ENCODE data around the gene PDS5A. TPM values are rescaled to one million over a fixed set of nuclear protein-coding genes. Genes with fewer than 3 reads are reported as not detected.

Gene PDS5A
- total and polyA plus RNA-seq, 2 of the 13 experiments (the other 11 are each of a cell fraction or from before 2014, with no cell fraction given) = 31.8 to 57.0 TPM

DNA sequence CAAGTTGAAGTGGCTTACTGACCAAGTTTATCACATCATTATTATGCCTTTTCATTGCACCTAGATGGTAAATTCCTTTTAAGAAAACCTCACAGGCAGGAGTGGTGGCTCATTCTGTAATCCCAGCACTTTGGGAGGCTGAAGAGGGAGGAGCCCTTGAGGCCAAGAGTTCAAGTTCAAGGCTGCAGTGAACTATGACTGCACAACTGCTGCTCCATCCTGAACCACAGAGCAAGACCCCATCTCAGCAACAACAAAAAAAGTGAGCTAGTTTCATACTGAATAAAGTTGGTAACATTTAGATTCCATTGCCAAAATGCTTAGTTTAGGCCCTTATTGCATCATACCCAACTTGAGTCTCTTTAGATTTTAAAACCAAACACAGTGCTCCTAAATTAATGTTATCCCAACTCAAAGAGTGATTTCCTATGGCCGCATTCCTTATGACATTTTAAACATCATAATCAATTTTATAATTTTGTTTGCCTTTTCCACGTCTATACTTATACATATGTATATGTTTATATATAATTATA, 36.0 kb downstream of the PDS5A start (continued):
- peak; percentile 50; the same call in 1 of the 2 replicates for TF ChIP-seq SP5 (CRISPR knock-in tag; IDR thresholded peaks at IDR 0.05; ENCODE audit: borderline replicate concordance, low read depth)
- peak; percentile 62 for TF ChIP-seq RBM22 (optimal IDR thresholded peaks at IDR 0.05; ENCODE audit: low read length)
- TF ChIP-seq SP140L (CRISPR knock-in tag; IDR thresholded peaks at IDR 0.05; ENCODE audit: borderline replicate concordance) = no peak
- TF ChIP-seq, protein P1, sequence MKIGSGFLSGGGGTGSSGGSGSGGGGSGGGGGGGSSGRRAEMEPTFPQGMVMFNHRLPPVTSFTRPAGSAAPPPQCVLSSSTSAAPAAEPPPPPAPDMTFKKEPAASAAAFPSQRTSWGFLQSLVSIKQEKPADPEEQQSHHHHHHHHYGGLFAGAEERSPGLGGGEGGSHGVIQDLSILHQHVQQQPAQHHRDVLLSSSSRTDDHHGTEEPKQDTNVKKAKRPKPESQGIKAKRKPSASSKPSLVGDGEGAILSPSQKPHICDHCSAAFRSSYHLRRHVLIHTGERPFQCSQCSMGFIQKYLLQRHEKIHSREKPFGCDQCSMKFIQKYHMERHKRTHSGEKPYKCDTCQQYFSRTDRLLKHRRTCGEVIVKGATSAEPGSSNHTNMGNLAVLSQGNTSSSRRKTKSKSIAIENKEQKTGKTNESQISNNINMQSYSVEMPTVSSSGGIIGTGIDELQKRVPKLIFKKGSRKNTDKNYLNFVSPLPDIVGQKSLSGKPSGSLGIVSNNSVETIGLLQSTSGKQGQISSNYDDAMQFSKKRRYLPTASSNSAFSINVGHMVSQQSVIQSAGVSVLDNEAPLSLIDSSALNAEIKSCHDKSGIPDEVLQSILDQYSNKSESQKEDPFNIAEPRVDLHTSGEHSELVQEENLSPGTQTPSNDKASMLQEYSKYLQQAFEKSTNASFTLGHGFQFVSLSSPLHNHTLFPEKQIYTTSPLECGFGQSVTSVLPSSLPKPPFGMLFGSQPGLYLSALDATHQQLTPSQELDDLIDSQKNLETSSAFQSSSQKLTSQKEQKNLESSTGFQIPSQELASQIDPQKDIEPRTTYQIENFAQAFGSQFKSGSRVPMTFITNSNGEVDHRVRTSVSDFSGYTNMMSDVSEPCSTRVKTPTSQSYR (CRISPR knock-in tag; IDR thresholded peaks at IDR 0.05; ENCODE audit: borderline replicate concordance) = no peak
- TF ChIP-seq DR1 (CRISPR knock-in tag; IDR thresholded peaks at IDR 0.05) = no peak
- TF ChIP-seq, protein P2, sequence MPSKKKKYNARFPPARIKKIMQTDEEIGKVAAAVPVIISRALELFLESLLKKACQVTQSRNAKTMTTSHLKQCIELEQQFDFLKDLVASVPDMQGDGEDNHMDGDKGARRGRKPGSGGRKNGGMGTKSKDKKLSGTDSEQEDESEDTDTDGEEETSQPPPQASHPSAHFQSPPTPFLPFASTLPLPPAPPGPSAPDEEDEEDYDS (CRISPR knock-in tag; IDR thresholded peaks at IDR 0.05) = no peak
- TF ChIP-seq, protein P3, sequence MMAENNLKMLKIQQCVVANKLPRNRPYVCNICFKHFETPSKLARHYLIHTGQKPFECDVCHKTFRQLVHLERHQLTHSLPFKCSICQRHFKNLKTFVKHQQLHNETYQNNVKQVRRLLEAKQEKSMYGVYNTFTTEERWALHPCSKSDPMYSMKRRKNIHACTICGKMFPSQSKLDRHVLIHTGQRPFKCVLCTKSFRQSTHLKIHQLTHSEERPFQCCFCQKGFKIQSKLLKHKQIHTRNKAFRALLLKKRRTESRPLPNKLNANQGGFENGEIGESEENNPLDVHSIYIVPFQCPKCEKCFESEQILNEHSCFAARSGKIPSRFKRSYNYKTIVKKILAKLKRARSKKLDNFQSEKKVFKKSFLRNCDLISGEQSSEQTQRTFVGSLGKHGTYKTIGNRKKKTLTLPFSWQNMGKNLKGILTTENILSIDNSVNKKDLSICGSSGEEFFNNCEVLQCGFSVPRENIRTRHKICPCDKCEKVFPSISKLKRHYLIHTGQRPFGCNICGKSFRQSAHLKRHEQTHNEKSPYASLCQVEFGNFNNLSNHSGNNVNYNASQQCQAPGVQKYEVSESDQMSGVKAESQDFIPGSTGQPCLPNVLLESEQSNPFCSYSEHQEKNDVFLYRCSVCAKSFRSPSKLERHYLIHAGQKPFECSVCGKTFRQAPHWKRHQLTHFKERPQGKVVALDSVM (CRISPR knock-in tag; IDR thresholded peaks at IDR 0.05) = peak; percentile 46; the same call in 1 of the 2 replicates
- no peak for TF ChIP-seq U2AF2 (IDR thresholded peaks at IDR 0.05; ENCODE audit: low read depth, low read length)
- TF ChIP-seq RBFOX2 (IDR thresholded peaks at IDR 0.05; ENCODE audit: low read depth, low read length) = no peak
- TF ChIP-seq ZNF121 (CRISPR knock-in tag; IDR thresholded peaks at IDR 0.05) = peak; percentile 92
- TF ChIP-seq BRD4 (CRISPR knock-in tag; IDR thresholded peaks at IDR 0.05) = no peak
- TF ChIP-seq, protein P4, sequence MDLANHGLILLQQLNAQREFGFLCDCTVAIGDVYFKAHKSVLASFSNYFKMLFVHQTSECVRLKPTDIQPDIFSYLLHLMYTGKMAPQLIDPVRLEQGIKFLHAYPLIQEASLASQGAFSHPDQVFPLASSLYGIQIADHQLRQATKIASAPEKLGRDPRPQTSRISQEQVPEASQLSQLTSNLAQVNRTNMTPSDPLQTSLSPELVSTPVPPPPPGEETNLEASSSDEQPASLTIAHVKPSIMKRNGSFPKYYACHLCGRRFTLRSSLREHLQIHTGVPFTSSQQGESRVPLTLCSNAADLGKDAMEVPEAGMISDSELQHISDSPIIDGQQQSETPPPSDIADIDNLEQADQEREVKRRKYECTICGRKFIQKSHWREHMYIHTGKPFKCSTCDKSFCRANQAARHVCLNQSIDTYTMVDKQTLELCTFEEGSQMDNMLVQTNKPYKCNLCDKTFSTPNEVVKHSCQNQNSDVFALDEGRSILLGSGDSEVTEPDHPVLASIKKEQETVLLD (CRISPR knock-in tag; IDR thresholded peaks at IDR 0.05; ENCODE audit: low read depth) = no peak
- TF ChIP-seq MTA1 (CRISPR knock-in tag; IDR thresholded peaks at IDR 0.05; ENCODE audit: borderline replicate concordance) = no peak
- TF ChIP-seq, protein P5, sequence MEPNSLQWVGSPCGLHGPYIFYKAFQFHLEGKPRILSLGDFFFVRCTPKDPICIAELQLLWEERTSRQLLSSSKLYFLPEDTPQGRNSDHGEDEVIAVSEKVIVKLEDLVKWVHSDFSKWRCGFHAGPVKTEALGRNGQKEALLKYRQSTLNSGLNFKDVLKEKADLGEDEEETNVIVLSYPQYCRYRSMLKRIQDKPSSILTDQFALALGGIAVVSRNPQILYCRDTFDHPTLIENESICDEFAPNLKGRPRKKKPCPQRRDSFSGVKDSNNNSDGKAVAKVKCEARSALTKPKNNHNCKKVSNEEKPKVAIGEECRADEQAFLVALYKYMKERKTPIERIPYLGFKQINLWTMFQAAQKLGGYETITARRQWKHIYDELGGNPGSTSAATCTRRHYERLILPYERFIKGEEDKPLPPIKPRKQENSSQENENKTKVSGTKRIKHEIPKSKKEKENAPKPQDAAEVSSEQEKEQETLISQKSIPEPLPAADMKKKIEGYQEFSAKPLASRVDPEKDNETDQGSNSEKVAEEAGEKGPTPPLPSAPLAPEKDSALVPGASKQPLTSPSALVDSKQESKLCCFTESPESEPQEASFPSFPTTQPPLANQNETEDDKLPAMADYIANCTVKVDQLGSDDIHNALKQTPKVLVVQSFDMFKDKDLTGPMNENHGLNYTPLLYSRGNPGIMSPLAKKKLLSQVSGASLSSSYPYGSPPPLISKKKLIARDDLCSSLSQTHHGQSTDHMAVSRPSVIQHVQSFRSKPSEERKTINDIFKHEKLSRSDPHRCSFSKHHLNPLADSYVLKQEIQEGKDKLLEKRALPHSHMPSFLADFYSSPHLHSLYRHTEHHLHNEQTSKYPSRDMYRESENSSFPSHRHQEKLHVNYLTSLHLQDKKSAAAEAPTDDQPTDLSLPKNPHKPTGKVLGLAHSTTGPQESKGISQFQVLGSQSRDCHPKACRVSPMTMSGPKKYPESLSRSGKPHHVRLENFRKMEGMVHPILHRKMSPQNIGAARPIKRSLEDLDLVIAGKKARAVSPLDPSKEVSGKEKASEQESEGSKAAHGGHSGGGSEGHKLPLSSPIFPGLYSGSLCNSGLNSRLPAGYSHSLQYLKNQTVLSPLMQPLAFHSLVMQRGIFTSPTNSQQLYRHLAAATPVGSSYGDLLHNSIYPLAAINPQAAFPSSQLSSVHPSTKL (CRISPR knock-in tag; IDR thresholded peaks at IDR 0.05) = no peak
- TF ChIP-seq RXRA (CRISPR knock-in tag; IDR thresholded peaks at IDR 0.05) = peak; percentile 72; the same call in 1 of the 2 replicates
- peak; percentile 71; the same call in 1 of the 2 replicates for TF ChIP-seq CEBPB (IDR thresholded peaks at IDR 0.05; ENCODE audit: borderline replicate concordance, low read depth, low read length)
- 0 out of 2 replicates have a peak, but pooled peaks have one; percentile 16 for TF ChIP-seq ATF7 (IDR thresholded peaks at IDR 0.05)
- TF ChIP-seq ATF7 (CRISPR knock-in tag; IDR thresholded peaks at IDR 0.05) = no peak
- no peak for TF ChIP-seq ZNF570 (CRISPR knock-in tag; IDR thresholded peaks at IDR 0.05; ENCODE audit: borderline replicate concordance)
- TF ChIP-seq ASH2L (IDR thresholded peaks at IDR 0.05; ENCODE audit: insufficient read length, low read depth, low read length) = no peak

All from HepG2 (cell line).